WTC11 (cell line): ENCODE measurements around the gene UBL7. TPM values are rescaled to one million over a fixed set of nuclear protein-coding genes. Genes with fewer than 3 reads are reported as not detected.
A peak's percentile ranks its signal among the peaks of the same experiment; 100 is the strongest.

Experiments used
- ATAC-seq: fragments of 200-7000 bp; cut with Tn5 transposase; 2 replicates; pipeline ENCODE4 v1.10.0; 2021; ENCODE audit warnings: mild to moderate bottlenecking, moderate library complexity
- CTCF ChIA-PET: fragments of 300-600 bp; sonication (Branson Sonifier 250); formaldehyde crosslinking; loops from one replicate; lab custom pipeline; 2021; ENCODE audit warnings: antibody characterized with exemption; lab: Charles Lee
- POLR2A ChIA-PET: fragments of 350-600 bp; sonication (Branson Sonifier 250); formaldehyde crosslinking; loops from one replicate; lab custom pipeline; 2021; ENCODE audit warnings: antibody characterized with exemption; lab: Charles Lee
- DNase-seq: peaks from one replicate; pipeline ENCODE4 v3.0.0; 2021; ENCODE audit warnings: low spot score
- H3K27ac Mint-ChIP-seq: 2 replicates; pipeline ENCODE4 v1.8.0; 2021; ENCODE audit warnings: mixed read lengths
- H3K27me3 Mint-ChIP-seq: 2 replicates; pipeline ENCODE4 v1.8.0; 2021; ENCODE audit warnings: low read depth, mild to moderate bottlenecking, moderate library complexity, mixed read lengths
- H3K36me3 Mint-ChIP-seq: 2 replicates; pipeline ENCODE4 v1.8.0; 2021; ENCODE audit warnings: mixed read lengths
- H3K4me1 Mint-ChIP-seq: 2 replicates; pipeline ENCODE4 v1.8.0; 2022; ENCODE audit warnings: mixed read lengths
- H3K4me3 Mint-ChIP-seq: 2 replicates; pipeline ENCODE4 v1.8.0; 2021; ENCODE audit warnings: mild to moderate bottlenecking, moderate library complexity, mixed read lengths
- H3K9me3 Mint-ChIP-seq: 2 replicates; pipeline ENCODE4 v1.8.0; 2021; ENCODE audit warnings: mixed read lengths
- ATF1 ChIP-seq: sonication (generic); formaldehyde crosslinking; IDR thresholded peaks from 2 replicates; pipeline ENCODE4 v1.8.1; 2023; ENCODE audit warnings: mild to moderate bottlenecking, moderate library complexity, missing genetic modification reagents
- ATF3 ChIP-seq: sonication (generic); formaldehyde crosslinking; conservative IDR thresholded peaks from 2 replicates; pipeline ENCODE4 v1.8.1; 2022; ENCODE audit warnings: mild to moderate bottlenecking, missing genetic modification reagents
- EMX1 ChIP-seq: fragments of 250-450 bp; sonication (Bioruptor Pico); IDR thresholded peaks from 2 replicates; pipeline ENCODE4 v1.8.0; 2021; ENCODE audit warnings: mild to moderate bottlenecking
- ETV6 ChIP-seq: sonication (generic); formaldehyde crosslinking; IDR thresholded peaks from 2 replicates; pipeline ENCODE4 v1.8.1; 2022; ENCODE audit warnings: mild to moderate bottlenecking, missing genetic modification reagents
- FOXK1 ChIP-seq: sonication (generic); formaldehyde crosslinking; IDR thresholded peaks from 2 replicates; pipeline ENCODE4 v1.8.0; 2022; ENCODE audit warnings: mild to moderate bottlenecking, moderate library complexity, missing genetic modification reagents
- IRF2 ChIP-seq: sonication (generic); formaldehyde crosslinking; IDR thresholded peaks from 2 replicates; pipeline ENCODE4 v1.8.0; 2022; ENCODE audit warnings: low read depth, missing genetic modification reagents, borderline replicate concordance
- RELA ChIP-seq: sonication (generic); formaldehyde crosslinking; IDR thresholded peaks from 2 replicates; pipeline ENCODE4 v1.8.1; 2022; ENCODE audit warnings: missing genetic modification reagents, mild to moderate bottlenecking, borderline replicate concordance
- TP53 ChIP-seq: sonication (generic); formaldehyde crosslinking; IDR thresholded peaks from 2 replicates; pipeline ENCODE4 v1.8.1; 2023; ENCODE audit warnings: mild to moderate bottlenecking, missing genetic modification reagents
- ZBTB21 ChIP-seq: sonication (generic); formaldehyde crosslinking; IDR thresholded peaks from 2 replicates; pipeline ENCODE4 v1.8.1; 2023; ENCODE audit warnings: mild to moderate bottlenecking, missing genetic modification reagents, borderline replicate concordance
- ZMAT4 ChIP-seq: fragments of 250-450 bp; sonication (Bioruptor Pico); IDR thresholded peaks from 2 replicates; pipeline ENCODE4 v1.9.0; 2021; ENCODE audit warnings: mild to moderate bottlenecking
- ZNF219 ChIP-seq: sonication (generic); formaldehyde crosslinking; IDR thresholded peaks from 2 replicates; pipeline ENCODE4 v1.8.0; 2023; ENCODE audit warnings: missing genetic modification reagents, mild to moderate bottlenecking, borderline replicate concordance
- ZNF281 ChIP-seq: sonication (generic); formaldehyde crosslinking; IDR thresholded peaks from 2 replicates; pipeline ENCODE4 v1.8.0; 2023; ENCODE audit warnings: mild to moderate bottlenecking, missing genetic modification reagents
- ZNF416 ChIP-seq: fragments of 250-450 bp; sonication (Bioruptor Pico); IDR thresholded peaks from 2 replicates; pipeline ENCODE4 v1.9.0; 2021; ENCODE audit warnings: mild to moderate bottlenecking, inconsistent platforms
- total RNA-seq: library from RNA; stranded (reverse); gene quantifications from 3 replicates; pipeline ENCODE4 v1.2.3, GENCODE V29; 2021
- TF ChIP-seq, protein P1 (sequence below): fragments of 200-600 bp; IDR thresholded peaks from 2 replicates; pipeline ENCODE4 v1.8.0; 2022; ENCODE audit warnings: antibody characterized with exemption
- TF ChIP-seq, protein P2 (sequence below): sonication (generic); formaldehyde crosslinking; IDR thresholded peaks from 2 replicates; pipeline ENCODE4 v1.8.0; 2022; ENCODE audit warnings: mild to moderate bottlenecking, missing genetic modification reagents
- TF ChIP-seq, protein P3 (sequence below): sonication (generic); formaldehyde crosslinking; IDR thresholded peaks from 2 replicates; pipeline ENCODE4 v1.8.1; 2023; ENCODE audit warnings: mild to moderate bottlenecking, missing genetic modification reagents
- TF ChIP-seq, protein P4 (sequence below): sonication (generic); formaldehyde crosslinking; conservative IDR thresholded peaks from 2 replicates; pipeline ENCODE4 v1.8.1; 2023; ENCODE audit warnings: mild to moderate bottlenecking, low read depth, missing genetic modification reagents, moderate library complexity

The UBL7 gene
- total RNA-seq, 1 experiment from 2014 or later: 70.1 TPM

DNA sequence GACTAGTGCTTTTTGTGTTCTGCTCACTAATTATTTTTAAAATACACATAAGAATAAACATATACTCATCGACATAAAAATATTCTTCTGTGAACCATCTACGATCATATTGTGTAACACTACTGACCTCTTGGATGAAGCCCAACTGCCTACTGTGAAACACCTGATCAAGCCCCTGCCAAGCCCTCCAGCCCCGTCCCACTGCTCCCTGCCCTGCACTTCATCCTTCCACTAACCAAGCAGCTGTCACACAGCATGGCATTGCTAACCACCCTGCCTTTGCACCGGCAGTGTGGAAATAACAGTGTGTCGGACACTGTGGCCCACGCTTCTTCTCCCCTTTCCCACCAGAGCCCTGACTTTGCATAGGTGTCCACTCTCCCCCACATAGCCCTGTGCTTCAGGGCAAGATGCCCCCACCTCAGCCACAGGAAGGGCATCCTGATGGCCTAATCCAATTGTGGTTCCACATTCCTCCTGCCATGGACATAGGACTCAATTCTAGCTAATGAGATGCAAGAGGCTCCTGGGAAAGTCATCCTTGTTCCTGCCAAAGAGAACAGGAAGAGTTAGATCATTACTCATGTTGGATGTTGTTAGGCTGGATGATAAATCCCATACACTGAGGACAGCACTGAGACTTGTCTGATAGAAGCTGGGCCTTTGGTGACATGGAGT lies 45.0 kb upstream of the UBL7 start:
- ATAC-seq (no peak), DNase-seq (no peak)
- Mint-ChIP-seq H3K4me1 (no peaks in the 10 kb centered on the region), H3K27me3 (no peaks in the 10 kb centered on the region), H3K9me3 (peaks cover 3% of the 10 kb centered on the region; the same call in 1 of the 2 replicates), H3K27ac (0 out of 2 replicates have a peak overlapping the region, but pooled peaks have one; percentile 54), H3K4me3 (no peak overlapping the region), H3K36me3 (peaks cover 16% of the 10 kb centered on the region)
- TF ChIP-seq ZNF281 (CRISPR knock-in tag) (no peak), ZBTB21 (no peak), ATF1 (CRISPR knock-in tag) (no peak), EMX1 (no peak), RELA (no peak), ETV6 (CRISPR knock-in tag) (no peak), ATF3 (CRISPR knock-in tag) (no peak), TP53 (no peak)
- TF ChIP-seq, protein P1, sequence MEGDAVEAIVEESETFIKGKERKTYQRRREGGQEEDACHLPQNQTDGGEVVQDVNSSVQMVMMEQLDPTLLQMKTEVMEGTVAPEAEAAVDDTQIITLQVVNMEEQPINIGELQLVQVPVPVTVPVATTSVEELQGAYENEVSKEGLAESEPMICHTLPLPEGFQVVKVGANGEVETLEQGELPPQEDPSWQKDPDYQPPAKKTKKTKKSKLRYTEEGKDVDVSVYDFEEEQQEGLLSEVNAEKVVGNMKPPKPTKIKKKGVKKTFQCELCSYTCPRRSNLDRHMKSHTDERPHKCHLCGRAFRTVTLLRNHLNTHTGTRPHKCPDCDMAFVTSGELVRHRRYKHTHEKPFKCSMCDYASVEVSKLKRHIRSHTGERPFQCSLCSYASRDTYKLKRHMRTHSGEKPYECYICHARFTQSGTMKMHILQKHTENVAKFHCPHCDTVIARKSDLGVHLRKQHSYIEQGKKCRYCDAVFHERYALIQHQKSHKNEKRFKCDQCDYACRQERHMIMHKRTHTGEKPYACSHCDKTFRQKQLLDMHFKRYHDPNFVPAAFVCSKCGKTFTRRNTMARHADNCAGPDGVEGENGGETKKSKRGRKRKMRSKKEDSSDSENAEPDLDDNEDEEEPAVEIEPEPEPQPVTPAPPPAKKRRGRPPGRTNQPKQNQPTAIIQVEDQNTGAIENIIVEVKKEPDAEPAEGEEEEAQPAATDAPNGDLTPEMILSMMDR: no peak
- TF ChIP-seq, protein P2, sequence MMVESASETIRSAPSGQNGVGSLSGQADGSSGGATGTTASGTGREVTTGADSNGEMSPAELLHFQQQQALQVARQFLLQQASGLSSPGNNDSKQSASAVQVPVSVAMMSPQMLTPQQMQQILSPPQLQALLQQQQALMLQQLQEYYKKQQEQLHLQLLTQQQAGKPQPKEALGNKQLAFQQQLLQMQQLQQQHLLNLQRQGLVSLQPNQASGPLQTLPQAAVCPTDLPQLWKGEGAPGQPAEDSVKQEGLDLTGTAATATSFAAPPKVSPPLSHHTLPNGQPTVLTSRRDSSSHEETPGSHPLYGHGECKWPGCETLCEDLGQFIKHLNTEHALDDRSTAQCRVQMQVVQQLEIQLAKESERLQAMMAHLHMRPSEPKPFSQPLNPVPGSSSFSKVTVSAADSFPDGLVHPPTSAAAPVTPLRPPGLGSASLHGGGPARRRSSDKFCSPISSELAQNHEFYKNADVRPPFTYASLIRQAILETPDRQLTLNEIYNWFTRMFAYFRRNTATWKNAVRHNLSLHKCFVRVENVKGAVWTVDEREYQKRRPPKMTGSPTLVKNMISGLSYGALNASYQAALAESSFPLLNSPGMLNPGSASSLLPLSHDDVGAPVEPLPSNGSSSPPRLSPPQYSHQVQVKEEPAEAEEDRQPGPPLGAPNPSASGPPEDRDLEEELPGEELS (CRISPR knock-in tag): no peak
- TF ChIP-seq, protein P3, sequence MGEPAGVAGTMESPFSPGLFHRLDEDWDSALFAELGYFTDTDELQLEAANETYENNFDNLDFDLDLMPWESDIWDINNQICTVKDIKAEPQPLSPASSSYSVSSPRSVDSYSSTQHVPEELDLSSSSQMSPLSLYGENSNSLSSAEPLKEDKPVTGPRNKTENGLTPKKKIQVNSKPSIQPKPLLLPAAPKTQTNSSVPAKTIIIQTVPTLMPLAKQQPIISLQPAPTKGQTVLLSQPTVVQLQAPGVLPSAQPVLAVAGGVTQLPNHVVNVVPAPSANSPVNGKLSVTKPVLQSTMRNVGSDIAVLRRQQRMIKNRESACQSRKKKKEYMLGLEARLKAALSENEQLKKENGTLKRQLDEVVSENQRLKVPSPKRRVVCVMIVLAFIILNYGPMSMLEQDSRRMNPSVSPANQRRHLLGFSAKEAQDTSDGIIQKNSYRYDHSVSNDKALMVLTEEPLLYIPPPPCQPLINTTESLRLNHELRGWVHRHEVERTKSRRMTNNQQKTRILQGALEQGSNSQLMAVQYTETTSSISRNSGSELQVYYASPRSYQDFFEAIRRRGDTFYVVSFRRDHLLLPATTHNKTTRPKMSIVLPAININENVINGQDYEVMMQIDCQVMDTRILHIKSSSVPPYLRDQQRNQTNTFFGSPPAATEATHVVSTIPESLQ (CRISPR knock-in tag): no peak
- ChIA-PET POLR2A (no interaction called here), CTCF (interaction anchor here (1.1 kb wide), 1 partner anchor 133 kb away, joined by 3 read pairs; no protein-coding TSS in a partner anchor)

GRCh38 chr15:74504836-74505235 lies 43.9 kb upstream of the UBL7 start:
- no peak overlapping the region for H3K4me3 Mint-ChIP-seq
- DNase-seq: no peak
- peaks cover 16% of the 10 kb centered on the region for H3K36me3 Mint-ChIP-seq
- no peak for ATAC-seq
- ChIA-PET CTCF (interaction anchor here (1.1 kb wide), 1 partner anchor 122 kb away, joined by 3 read pairs; no protein-coding TSS in a partner anchor), POLR2A (no interaction called here)
- H3K27me3 Mint-ChIP-seq: no peaks in the 10 kb centered on the region
- no peaks in the 10 kb centered on the region for H3K4me1 Mint-ChIP-seq
- no peak overlapping the region for H3K27ac Mint-ChIP-seq
- peaks cover 3% of the 10 kb centered on the region; the same call in 1 of the 2 replicates for H3K9me3 Mint-ChIP-seq
- TF ChIP-seq FOXK1 (CRISPR knock-in tag) (no peak), ZNF219 (CRISPR knock-in tag) (no peak), ZNF416 (no peak), ZMAT4 (CRISPR knock-in tag) (no peak), IRF2 (CRISPR knock-in tag) (no peak), EMX1 (no peak)
- TF ChIP-seq, protein P1: no peak
- TF ChIP-seq, protein P4, sequence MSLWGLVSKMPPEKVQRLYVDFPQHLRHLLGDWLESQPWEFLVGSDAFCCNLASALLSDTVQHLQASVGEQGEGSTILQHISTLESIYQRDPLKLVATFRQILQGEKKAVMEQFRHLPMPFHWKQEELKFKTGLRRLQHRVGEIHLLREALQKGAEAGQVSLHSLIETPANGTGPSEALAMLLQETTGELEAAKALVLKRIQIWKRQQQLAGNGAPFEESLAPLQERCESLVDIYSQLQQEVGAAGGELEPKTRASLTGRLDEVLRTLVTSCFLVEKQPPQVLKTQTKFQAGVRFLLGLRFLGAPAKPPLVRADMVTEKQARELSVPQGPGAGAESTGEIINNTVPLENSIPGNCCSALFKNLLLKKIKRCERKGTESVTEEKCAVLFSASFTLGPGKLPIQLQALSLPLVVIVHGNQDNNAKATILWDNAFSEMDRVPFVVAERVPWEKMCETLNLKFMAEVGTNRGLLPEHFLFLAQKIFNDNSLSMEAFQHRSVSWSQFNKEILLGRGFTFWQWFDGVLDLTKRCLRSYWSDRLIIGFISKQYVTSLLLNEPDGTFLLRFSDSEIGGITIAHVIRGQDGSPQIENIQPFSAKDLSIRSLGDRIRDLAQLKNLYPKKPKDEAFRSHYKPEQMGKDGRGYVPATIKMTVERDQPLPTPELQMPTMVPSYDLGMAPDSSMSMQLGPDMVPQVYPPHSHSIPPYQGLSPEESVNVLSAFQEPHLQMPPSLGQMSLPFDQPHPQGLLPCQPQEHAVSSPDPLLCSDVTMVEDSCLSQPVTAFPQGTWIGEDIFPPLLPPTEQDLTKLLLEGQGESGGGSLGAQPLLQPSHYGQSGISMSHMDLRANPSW (CRISPR knock-in tag): no peak
- TF ChIP-seq, all 79 proteins: peak for 0
